HuH-7 (cell line): ENCODE data around the gene ZNF506.
A peak's percentile ranks its signal among the peaks of the same experiment; 100 is the strongest.
"Not testable (repeated sequence)": the region's sequence is repeated elsewhere in the genome, so short reads cannot be mapped to it uniquely, and the experiment has no call there.

ENCODE experiments used
- DNase-seq: peaks from one replicate; pipeline ENCODE4 v3.0.0; 2011; ENCODE audit warnings: low spot score

Gene ZNF506

DNA sequence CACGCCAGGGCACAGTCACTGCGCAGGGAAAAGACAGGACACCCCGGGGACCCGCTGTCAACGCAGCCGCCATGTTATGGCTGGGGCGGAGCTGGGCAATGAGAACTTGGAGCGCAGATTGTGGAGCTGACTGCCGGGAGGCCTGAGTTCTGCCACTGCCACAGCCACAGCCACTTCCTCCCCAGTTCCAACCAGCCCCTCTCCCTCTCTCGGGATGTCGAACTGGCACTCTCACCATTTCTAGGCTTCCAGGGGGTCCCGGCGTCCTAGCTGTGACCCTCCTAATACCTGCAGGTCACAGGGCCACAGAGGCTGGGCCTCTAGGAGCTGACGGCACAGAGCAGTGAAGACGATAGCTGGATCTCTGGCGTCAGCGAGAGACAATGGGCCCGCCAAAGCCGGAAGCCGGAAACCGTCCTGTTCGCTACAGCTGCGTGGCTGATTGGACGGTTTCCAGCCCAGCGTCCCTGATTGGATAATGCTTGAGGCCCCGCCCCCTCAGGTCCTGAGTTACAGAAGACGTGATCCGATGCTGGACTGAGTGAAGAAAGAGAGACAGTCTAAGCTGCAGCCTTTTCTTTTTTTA, at the start of gene ZNF506:
Gene ZNF506 (minus strand): TSS at position 385 of the 586 bp plus-strand sequence. CDS start 147 bp downstream, at position 238.
- DNase-seq = peak; percentile 95

DNA sequence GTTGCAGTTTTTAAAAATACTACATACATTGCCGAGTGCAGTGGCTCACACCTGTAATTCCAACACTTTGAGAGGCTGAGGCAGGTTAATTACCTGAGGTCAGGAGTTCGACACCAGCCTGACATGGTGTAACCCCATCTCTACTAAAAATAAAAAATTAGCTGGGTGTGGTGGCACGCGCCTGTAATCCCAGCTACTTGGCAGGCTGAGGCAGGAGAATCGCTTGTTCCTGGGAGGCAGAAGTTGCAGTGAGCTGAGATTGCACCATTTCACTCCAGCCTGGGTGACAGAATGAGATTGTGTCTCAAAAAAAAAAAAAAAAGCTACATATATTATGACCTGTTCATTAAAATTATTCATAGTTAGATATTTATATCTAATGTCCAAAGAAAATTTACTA, 48.5 kb upstream of the ZNF506 start:
- DNase-seq = not testable (repeated sequence)

DNA sequence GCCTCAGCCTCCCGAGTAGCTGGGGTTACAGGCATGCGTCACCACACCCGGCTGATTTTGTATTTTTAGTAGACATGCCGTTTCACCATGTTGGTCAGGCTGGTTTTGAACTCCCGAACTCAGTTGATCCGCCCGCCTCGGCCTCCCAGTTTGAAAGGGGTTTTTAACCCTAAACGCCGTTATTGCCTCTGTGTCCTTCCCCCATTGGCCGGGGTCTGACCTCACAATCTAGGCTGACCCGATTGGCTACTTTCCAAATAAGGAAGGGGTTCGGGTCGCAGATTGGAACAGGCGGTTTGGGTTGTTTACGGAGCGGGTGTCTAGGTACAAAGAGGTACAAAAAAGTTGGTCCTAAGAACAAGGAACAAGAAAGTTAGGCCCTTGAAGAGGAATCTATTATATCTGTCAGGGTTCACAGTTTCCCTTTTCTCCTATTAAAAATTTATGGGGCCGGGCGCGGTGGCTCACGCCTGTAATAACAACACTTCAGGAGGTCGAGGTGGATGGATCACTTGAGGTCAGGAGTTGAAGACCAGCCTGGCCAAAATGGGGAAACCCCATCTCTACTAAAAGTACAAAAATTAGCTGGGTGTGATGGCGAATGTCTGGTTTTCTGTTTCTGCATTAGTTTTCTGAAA, 45.2 kb upstream of the ZNF506 start:
- DNase-seq = peak; percentile 28

DNA sequence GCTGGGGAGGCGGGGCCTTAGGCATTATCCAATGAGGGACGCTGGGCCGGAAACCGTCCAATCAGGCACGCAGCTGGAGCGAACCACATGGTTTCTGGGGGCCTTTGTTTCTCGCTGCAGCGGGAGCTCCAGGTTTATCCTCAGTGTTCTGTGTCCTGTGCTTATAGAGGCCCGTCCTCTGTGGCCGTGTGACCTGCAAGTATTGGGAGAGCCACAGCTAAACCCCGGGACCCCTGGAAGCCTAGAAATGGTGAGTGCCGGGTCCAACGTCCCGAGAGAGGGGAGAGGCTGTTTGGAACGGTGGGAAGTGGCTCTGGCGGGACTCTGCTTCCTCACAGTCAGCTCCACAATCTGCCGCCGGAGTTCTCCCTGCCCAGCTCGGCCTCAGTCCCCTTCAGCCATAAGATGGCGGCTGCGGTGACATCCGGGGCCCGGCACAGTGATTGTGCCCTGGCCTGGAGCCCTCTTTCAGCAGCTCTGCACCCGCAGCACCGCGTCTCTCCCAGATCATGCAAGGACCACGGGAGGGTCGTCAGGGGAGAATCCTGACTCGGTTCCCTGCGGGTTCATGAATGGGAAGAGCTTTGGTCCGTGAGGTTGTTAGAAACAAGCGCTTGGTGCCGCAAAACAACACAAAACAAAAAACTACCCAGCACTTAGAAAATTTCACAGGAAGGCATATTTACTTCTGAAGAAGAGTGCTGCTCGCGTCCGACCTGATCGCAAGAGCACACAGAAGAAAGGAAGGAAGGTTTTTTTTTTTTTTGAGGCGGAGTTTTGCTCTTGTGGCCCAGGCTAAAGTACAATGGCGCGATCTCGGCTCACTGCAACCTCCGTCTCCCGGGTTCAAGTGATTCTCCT, 44.4 kb upstream of the ZNF506 start, which contains the start of gene ZNF253:
Gene ZNF253 (plus strand): TSS at position 133 of the 861 bp plus-strand sequence. CDS start 115 bp downstream, at position 248.
- peak; percentile 97 for DNase-seq

DNA sequence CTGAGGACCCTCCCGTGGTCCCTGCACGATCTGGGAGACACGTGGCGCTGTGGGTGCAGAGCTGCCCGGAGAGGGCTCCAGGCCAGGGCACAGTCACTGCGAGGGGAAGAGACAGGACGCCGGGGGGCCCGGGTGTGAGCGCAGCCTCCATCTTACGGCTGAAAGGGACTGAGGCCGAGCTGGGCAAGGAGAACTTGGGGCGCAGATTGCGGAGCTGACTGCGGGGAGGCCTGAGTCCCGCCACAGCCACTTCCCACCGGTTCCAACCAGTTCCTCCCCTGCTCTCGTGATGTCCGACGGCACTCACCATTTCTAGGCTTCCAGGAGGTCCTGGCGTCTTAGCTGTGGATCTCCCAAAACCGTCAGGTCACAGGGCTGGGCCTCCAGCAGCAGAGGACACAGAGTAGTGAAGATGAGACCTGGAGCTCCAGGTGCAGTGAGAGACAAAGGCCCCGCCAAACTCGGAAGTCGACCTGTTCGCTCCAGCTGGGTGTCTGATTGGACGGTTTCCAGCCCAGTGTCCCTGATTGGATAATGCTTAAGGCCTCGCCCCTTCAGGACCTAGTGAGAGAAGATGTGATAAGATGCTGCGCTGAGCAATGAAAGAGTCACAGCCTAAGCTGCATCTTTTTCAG, 39.3 kb upstream of the ZNF506 start:
- no peak for DNase-seq

DNA sequence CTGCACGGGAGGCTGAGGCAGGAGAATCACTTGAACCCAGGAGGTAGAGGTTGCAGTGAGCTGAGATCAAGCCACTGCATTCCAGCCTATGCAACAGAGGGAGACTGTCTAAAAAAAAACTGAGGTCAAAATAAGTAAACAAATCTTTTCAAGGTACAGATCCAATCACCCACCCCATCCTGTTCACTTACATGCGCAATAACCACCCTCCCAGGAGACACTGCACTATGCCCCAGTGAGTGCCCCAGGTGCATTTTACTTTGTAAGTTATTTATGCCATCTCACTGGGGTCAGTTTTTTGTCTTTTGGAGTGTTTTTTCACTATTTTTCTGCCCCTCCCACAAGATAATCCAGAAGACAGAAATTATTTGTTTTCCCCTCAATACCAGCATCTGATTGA, 37.2 kb upstream of the ZNF506 start:
- no peak for DNase-seq

DNA sequence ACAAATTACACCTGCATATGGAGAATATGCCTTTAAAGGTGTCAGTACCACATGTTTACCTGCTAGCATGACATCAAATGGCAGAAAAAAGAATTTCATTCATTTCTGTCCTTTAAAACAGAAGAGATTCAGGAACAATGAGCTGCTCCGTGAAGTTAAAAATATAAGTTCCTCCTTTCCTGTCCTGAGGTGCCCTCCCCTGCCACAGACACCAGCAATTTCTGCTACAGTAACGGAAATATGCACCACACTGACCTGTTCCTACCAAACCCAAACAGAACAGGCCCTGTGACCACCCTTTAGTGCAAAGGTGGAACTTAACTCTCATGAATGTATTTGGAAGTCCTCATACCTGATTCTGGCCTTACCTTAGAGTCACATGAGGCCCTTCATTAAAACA, 30.2 kb upstream of the ZNF506 start:
- not testable (repeated sequence) for DNase-seq

DNA sequence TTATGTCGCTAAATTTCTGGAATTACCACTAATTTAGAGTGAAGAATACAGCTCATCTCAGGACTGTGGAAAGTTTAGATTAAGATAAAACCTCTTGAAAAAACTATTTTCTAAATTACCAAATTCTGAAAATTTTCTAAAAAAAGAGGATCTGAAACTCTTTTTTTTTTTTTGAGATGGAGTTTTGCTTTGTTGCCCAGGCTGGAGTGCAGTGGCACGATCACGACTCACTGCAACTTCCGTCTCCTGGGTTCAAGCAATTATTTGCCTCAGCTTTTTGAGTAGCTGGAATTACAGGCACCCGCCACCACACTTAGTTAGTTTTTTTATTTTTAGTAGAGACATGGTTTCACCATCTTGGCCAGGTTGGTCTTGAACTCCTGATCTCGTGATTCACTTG, 27.5 kb upstream of the ZNF506 start:
- DNase-seq = no peak

DNA sequence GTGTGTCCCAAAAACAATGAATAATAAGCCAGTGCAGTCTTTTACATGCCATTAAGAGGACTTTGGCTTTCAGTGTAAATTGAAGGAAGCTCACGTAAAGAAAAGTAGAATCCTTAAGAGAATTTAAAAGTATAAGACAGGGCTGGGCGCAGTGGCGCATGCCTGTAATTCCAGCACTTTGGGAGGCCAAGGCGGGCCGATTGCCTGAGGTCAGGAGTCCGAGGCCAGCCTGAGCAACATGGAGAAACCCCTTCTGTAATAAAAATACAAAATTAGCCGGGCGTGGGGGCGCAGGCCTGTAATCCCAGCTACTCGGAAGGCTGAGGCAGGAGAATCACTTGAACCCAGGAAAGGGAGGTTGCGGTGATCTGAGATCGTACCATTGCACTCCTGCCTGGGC, 26.2 kb upstream of the ZNF506 start:
- no peak for DNase-seq

DNA sequence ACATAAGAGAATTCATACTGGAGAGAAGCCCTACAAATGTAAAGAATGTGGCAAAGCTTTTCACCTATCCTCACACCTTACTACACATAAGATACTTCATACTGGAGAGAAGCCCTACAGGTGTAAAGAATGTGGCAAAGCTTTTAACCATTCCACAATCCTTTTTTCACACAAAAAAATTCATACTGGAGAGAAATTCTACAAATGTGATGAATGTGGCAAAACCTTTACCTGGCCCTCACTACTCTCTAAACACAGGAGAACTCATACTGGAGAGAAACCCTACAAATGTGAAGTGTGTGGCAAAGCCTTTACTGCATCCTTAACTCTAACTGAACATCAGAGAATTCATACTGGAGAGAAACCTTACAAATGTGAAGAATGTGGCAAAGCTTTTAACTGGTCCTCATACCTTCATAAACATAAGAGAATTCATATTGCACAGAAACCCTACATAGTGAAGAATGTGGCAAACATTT, 14.0 kb upstream of the ZNF506 start:
- no peak for DNase-seq

DNA sequence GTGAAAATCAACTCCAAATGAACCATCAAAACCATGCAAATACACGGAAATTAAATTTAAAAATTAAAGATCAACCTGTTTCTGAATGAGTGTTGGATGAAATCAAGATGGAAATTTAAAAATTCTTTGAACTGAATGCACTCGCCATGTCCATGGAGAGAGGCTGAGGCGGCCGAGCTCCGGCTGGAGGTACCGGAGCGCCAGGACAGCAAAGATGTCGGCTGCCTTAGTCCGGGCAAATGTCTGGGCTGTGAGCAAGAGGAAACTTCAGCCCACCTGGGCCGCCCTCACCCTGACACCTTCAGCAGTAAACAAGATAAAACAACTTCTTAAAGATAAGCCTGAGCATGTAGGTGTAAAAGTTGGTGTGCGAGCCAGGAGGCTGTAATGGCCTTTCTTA, 5.3 kb upstream of the ZNF506 start:
- DNase-seq = no peak

DNA sequence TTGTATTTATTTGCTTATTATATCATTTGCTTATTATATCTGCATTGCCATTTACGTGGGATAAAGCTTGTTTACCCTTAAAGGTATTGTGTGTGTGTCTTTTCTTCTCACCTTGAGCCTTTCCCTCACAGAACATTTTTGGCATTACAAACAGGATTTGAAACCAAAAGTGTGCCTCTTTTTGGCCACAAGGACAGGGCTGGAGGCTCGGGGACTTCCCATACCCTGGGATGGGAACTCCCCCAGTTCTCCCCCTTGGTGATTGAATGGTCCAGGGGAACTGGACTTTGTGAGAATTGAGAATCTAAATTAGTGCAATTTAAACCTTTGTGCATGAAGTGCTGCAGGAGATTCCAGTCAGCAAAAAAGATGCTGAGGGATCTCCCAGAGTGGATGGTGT, 2.4 kb upstream of the ZNF506 start:
- DNase-seq = no peak

DNA sequence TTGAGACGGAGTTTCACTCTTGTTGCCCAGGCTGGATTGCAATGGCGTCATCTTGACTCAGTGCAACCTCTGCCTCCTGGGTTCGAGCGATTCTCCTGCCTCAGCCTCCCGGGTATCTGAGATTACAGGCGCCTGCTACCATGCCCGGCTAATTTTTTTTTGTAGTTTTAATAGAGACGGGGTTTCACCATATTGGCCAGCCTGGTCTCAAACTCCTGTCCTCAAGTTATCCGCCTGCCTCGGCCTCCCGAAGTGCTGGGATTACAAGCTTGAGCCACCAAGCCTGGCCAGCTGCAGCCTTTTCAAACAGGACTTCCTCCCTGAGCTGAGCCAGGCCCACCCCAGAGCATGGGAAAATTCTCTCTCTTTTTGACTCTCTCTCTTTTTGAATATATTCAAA, 426 bp upstream of the ZNF506 start:
- DNase-seq = not testable (repeated sequence)

DNA sequence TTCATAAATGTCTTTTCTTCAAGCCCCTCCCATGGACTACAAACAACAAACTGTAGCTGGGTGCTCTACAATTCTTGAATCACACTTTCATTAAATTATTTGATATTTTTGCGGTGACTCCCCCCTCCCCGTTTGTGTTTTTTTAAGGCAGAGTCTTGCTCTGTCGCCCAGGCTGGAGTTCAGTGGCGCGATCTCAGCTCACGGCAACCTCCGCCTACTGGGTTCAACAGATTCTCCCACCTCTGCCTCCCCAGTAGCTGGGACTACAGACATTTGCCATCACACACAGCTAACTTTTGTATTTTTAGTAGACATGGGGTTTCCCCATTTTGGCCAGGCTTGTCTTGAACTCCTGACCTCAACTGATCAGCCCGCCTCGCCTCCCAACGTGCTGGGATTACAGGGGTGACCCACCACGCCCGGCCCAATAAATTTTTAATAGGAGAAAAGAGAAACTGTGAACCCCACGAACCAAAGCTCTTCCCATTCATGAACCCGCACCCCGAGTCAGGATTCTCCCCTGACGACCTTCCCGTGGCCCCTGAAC, 703 bp downstream of the ZNF506 start:
- no peak for DNase-seq

DNA sequence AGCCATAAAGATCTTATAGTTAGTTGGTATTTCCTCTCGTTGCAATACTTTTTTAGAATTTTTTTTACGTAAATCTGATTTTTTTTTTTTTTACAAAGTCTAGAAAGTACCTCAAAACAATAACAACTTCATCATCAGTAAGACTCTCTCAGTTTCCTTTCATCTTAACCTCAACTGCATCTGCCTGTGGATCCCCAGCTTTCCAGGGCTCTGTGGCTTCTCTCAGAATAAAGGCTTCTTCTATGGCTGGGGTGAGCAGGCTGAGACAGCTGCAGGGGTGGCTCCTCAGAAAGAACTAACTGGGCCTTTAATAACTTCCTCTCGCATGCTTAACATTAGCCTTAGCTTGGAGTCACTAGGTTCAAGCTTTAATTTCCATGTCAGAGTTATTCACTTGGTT, 4.2 kb downstream of the ZNF506 start:
- no peak for DNase-seq

DNA sequence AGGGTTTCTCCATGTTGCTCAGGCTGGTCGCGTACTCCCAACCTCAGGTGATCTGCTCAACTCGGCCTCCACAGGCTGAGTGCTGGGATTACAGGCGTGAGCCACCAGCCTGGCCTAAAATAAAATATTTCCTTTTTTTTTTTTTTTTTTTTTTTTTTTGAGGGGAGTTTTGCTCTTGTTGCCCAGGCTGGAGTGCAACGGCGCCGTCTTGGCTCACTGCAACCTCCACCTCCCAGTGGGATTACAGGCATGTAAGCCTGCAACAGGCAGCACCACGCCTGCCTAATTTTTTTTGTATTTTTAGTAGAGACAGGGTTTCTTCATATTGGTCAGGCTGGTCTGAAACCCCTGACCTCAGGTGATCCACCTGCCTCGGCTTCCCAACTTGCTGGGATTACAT, 4.9 kb downstream of the ZNF506 start:
- DNase-seq = no peak

DNA sequence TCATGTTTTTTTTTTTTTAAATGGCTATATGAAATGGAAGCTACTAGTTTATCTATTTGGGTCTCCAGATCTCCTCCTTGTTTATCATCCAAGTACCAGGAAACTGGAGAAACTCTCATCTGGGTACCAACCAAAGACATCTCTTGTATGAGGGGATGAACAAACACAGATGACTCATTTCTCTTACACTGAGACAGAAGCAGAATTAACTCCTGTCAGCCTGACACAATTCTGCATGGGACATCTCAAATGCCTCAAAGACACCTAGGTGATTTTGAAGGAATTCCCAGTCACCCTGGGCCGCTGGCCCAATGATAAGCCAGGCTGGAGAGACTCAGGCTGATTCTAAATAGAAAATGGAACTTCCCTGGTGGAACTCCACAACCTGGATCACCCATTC, 9.6 kb downstream of the ZNF506 start:
- DNase-seq = not testable (repeated sequence)

DNA sequence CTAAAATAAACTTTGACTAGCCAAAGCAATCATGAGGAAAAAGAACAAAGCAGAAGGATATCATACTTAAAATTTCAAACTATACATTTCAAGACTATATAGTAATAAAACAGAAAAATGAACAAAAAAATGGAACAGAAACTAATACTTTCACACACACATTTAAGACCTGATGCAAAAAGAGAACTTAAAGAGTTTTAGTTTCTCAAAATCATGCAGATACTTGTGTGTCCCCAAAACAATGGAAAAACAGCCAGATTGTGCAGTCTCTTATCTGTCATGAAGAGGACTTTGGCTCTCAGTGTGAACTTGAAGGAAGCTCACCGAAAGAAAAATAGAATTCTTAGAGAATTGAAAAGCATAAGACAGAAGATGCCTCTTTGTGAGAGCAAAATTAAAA, 16.1 kb downstream of the ZNF506 start:
- DNase-seq = no peak

DNA sequence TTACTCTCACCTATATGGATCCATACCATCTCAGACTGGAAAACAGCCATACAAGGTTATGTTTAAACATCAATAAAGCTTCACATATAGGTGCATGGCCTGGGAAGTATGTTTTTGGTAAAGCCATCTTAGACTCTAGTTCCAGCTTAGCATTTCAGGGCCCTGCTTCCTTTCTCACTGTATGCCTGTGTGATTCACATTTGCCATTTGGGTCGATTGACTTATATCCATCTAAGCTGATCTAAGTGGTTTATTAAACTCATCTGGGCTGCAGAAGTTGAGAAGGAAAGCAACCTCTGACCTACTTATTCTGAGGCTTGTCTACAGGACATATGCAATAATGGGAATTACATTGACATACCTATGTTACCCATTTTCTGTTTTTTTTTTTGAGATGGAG, 33.5 kb downstream of the ZNF506 start:
- DNase-seq = no peak

DNA sequence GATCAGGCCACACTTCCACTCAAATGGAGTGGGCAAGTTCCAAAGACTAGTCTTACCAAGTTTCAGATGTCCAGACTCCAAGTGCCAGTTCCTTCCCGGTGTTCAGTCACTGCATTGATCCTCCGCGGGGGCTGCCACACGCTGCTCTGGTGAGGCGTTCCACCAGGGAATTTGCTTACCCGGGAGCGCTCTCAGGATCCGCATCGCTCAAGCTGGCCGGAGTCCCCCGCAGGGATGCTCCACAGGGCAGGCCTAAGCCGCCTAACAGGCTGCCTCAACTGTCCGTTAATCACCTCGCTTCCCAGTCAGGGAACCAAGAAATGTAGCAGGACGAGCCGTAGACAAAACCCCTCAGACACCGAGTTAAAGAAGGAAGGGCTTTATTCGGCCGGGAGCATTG, 36.1 kb downstream of the ZNF506 start:
- DNase-seq = not testable (repeated sequence)

DNA sequence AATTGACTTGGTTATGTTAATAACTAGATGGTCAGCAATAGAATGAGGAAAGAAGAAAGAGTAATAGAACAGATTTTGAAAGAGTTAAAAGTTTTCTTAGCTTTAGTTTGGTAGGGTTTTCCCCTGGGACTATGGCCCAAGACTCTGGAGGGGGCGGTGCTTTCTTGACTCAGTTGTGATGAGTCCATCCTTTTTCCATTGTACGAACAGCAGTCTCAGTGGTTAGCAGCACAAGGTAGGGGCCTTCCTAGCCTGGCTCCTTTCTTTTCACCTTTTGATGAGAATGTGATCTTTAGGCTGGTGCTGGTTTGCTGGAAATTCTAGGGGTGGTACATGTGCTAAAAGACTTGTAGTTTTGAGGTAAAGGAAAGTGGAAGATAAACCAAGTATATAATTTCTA, 38.8 kb downstream of the ZNF506 start:
- DNase-seq = no peak

DNA sequence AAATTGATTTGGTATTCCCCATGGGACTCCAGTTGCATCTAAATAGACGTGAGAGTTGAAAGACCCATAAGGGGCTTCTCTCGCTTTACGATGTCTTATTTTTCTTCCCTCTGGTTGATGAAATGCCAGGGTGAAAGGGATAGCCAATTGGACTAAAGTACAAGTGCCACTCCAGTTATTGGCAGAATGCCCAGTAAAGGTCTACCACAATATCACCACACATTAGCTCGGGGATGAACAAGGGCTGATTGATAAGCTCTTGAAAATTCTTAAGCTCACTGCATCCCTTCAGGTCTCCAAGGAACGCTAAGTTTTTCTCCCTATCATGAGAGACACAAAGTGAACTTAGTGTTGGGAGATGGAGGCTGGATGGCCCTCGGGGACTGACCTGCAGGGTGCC, 39.8 kb downstream of the ZNF506 start:
- not testable (repeated sequence) for DNase-seq
